ENCODE measurements around the gene OR9Q1. TPM values are rescaled to one million over a fixed set of nuclear protein-coding genes. Genes with fewer than 3 reads are reported as not detected.
A peak's percentile ranks its signal among the peaks of the same experiment; 100 is the strongest.

Gene OR9Q1
- total RNA-seq, 1 experiment from 2014 or later, result not detected

GRCh38 chr11:58057481-58057880 is 33.8 kb downstream of the OR9Q1 start:
- DNase-seq (ENCODE audit: low read depth in 1 of 2, low spot score in 2 of 2), result no peak

DNA sequence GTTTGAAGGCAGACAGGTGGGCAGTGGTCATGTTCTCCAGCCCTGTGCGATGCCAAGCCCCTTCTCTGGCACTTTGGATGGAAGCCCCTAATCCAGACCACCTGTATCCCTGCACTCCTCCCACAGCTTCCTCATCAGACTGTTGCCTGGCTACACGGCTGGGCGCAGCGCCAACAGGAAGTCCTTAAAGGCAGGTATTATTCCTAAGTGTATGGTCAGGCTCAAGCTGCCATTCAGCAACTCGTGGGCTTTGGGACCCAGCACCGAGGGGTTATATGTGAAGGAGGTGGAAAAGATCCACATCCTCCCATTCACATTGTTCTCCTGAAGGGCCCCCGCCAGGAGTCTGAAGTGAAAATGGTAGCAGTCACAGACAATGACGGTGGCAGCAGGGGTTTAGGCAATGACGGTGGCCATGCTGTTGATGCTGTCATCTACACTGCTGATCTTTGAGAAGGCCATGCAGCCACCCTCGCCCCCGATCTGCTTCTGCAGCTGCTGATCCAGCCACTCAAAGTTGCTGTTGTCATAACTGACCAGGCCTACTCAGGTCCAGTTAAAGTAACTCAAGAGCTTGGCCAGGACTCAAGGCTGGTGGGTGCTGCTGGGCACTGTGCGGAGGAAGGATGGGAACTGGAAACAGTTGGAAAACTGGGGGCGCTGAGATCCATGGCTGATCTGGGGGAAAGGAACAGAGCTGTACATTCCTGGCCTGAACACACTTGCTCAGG is 34.8 kb downstream of the OR9Q1 start:
- Histone ChIP-seq H3K27me3 (replicated peaks) (no peaks in the 10 kb centered on the region), H3K4me1 (replicated peaks) (peaks cover 28% of the 10 kb centered on the region), H3K36me3 (no peaks in the 10 kb centered on the region), H3K9me3 (replicated peaks) (no peaks in the 10 kb centered on the region), H3K27ac (peak overlapping the region; percentile 96), H3K4me3 (no peak overlapping the region)
- DNase-seq (ENCODE audit: low read depth in 1 of 2, low spot score in 2 of 2), result no peak

More at GRCh38 chr11:58057481-58057880, 33.8 kb downstream of the OR9Q1 start:
- no peaks in the 10 kb centered on the region for H3K9me3 ChIP-seq (replicated peaks)
- H3K4me1 ChIP-seq (replicated peaks), result peaks cover 28% of the 10 kb centered on the region
- H3K27ac ChIP-seq, result no peak overlapping the region; the same call in 1 of the 2 replicates
- H3K27me3 ChIP-seq (replicated peaks), result no peaks in the 10 kb centered on the region
- no peak overlapping the region for H3K4me3 ChIP-seq
- no peaks in the 10 kb centered on the region for H3K36me3 ChIP-seq

DNA sequence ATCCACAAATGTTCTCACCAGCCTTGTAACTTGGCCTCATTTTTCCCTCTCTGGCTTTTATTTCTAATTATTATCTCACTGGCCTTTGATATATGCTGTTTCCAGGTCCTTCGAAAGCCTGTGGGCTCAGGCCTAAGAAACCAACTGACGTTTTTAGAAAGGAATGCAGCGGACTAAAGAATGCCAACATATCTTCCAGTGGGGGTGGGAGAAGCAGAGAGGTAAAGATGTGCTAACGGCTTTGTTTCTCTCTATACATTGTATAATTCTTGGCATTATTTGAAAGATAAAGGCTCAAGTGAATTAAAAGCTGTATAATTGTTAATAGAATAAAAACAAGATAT is 35.3 kb downstream of the OR9Q1 start:
- Histone ChIP-seq H3K27ac (peak overlapping the region; percentile 96), H3K4me3 (no peak overlapping the region), H3K9me3 (replicated peaks) (no peaks in the 10 kb centered on the region), H3K27me3 (replicated peaks) (no peaks in the 10 kb centered on the region), H3K36me3 (no peaks in the 10 kb centered on the region), H3K4me1 (replicated peaks) (peaks cover 28% of the 10 kb centered on the region)
- DNase-seq (ENCODE audit: low read depth in 1 of 2, low spot score in 2 of 2), result peak; percentile 75 to 89

GRCh38 chr11:58060535-58060934 is 36.9 kb downstream of the OR9Q1 start:
- Histone ChIP-seq H3K27ac (no peak overlapping the region), H3K27me3 (replicated peaks) (no peaks in the 10 kb centered on the region), H3K4me1 (replicated peaks) (peaks cover 28% of the 10 kb centered on the region), H3K36me3 (no peaks in the 10 kb centered on the region), H3K9me3 (replicated peaks) (no peaks in the 10 kb centered on the region), H3K4me3 (no peak overlapping the region)
- no peak for DNase-seq (ENCODE audit: low read depth in 1 of 2, low spot score in 2 of 2)

DNA sequence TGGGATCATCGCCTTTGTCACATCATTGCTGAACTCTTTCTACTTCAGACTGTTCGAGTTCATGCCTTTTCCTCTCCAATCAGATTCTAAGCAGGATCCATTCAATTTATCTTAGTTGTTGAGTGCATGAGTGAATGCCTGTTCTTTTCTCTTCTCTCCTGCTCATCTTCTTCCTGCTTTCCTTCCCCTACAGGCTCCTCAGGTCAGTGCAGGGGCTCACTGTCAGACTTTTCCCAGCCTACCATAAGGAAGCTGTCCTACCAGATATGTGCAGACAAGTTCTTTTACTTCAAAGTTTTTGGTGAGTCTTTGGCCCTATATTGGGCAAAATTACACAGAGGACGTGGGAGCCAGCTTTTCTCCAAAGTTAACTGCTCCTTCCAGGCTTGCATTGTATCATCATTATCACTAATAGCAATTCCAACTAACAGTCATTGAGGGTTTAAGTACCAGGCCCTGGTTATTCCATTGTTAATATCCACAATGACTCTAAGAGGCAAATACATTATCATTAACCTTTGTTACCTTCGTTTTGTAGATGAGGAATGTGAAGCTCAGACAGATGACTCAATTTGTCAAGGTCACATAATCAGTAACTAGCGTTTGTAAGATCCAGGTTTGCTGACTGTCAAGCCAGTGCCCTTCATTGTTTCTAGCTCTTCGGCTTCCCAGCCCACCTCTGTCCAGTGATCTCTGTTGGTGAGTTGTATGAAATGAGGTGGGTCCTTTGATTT is 37.4 kb downstream of the OR9Q1 start:
- Histone ChIP-seq H3K9me3 (replicated peaks) (no peaks in the 10 kb centered on the region), H3K4me3 (no peak overlapping the region), H3K36me3 (no peaks in the 10 kb centered on the region), H3K4me1 (replicated peaks) (peaks cover 28% of the 10 kb centered on the region), H3K27me3 (replicated peaks) (no peaks in the 10 kb centered on the region), H3K27ac (no peak overlapping the region)
- peak in 1 of 2 experiments; percentile 11 for DNase-seq (ENCODE audit: low read depth in 1 of 2, low spot score in 2 of 2)

DNA sequence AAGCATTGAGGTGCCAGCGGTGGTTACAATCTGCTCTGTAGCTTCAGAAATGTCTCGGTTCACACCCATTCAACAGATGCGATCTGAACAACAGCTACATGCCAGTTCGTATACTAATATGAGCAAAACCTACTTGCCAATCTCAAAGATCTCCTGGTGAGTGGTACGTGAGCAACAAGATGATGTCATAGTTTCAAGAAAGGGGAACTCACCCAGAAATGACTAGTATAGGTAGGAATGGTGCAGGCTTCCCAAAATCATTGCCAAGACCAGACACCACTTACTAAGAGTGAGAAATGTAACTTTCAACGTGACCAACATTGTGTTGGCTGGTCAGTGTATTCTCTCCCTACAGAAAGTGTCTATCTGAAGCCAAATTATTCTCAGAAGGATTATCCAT is 38.1 kb downstream of the OR9Q1 start:
- no peaks in the 10 kb centered on the region for H3K36me3 ChIP-seq
- no peaks in the 10 kb centered on the region for H3K9me3 ChIP-seq (replicated peaks)
- peaks cover 28% of the 10 kb centered on the region for H3K4me1 ChIP-seq (replicated peaks)
- DNase-seq (ENCODE audit: low read depth in 1 of 2, low spot score in 2 of 2), result no peak
- H3K27me3 ChIP-seq (replicated peaks), result no peaks in the 10 kb centered on the region
- no peak overlapping the region for H3K27ac ChIP-seq
- H3K4me3 ChIP-seq, result no peak overlapping the region

DNA sequence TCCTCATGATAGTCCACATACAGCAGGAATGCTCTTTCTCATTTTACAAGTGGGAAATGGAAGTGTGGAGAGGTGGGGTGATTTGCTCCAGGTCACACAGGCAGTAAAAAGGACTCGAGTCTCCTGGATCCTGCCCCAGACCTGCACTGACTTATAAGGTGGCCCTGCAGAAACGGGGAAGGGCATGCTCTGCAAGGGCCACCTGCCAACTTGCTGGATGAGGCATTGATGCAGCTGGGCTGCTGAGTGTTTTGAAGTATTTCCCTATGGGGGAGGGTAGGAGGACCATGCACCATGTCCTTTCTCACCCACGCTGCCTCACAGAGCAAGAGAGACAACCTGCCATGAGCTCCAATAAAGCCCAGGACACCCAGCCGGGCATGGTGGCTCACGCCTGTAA is 44.0 kb downstream of the OR9Q1 start:
- no peak overlapping the region for H3K27ac ChIP-seq
- DNase-seq (ENCODE audit: low read depth in 1 of 2, low spot score in 2 of 2), result no peak
- H3K9me3 ChIP-seq (replicated peaks), result no peaks in the 10 kb centered on the region
- no peaks in the 10 kb centered on the region for H3K4me1 ChIP-seq (replicated peaks)
- H3K27me3 ChIP-seq (replicated peaks), result no peaks in the 10 kb centered on the region
- no peaks in the 10 kb centered on the region for H3K36me3 ChIP-seq
- no peak overlapping the region for H3K4me3 ChIP-seq

- DNase-seq (ENCODE audit: low read depth in 1 of 2, low spot score in 2 of 2), result no peak
- H3K4me3 ChIP-seq, result no peak overlapping the region
- no peaks in the 10 kb centered on the region for H3K36me3 ChIP-seq
- no peaks in the 10 kb centered on the region for H3K4me1 ChIP-seq (replicated peaks)
- H3K9me3 ChIP-seq (replicated peaks), result no peaks in the 10 kb centered on the region
- no peak overlapping the region for H3K27ac ChIP-seq
- no peaks in the 10 kb centered on the region for H3K27me3 ChIP-seq (replicated peaks)
Measured at GRCh38 chr11:58068655-58069054, 45.0 kb downstream of the OR9Q1 start.

- no peaks in the 10 kb centered on the region for H3K36me3 ChIP-seq
- H3K4me3 ChIP-seq, result no peak overlapping the region
- H3K9me3 ChIP-seq (replicated peaks), result no peaks in the 10 kb centered on the region
- DNase-seq (ENCODE audit: low read depth in 1 of 2, low spot score in 2 of 2), result no peak
- H3K4me1 ChIP-seq (replicated peaks), result no peaks in the 10 kb centered on the region
- H3K27me3 ChIP-seq (replicated peaks), result no peaks in the 10 kb centered on the region
- no peak overlapping the region for H3K27ac ChIP-seq
Measured at GRCh38 chr11:58070585-58070984, 46.9 kb downstream of the OR9Q1 start.

DNA sequence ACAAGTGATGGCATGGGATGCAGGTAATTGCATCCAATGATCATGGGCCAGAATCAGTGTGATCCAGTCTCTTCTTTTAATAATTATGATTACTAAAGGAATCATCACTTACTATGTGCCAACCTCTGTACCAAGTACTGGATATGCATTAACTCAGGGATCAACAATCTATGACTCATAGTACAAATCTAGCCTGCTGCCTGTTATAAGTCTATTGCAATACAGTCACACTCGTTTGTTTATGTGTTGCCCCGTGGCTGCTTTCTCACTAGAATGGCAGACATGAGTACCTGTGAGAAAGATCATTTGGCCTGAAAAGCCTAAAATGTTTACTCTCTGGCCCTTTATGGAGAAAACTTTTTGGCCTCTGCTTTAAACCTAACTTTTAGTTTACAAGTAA is 52.1 kb downstream of the OR9Q1 start:
- no peaks in the 10 kb centered on the region; the same call in 1 of the 2 replicates for H3K27me3 ChIP-seq (replicated peaks)
- DNase-seq (ENCODE audit: low read depth in 1 of 2, low spot score in 2 of 2), result no peak
- H3K4me3 ChIP-seq, result no peak overlapping the region

DNA sequence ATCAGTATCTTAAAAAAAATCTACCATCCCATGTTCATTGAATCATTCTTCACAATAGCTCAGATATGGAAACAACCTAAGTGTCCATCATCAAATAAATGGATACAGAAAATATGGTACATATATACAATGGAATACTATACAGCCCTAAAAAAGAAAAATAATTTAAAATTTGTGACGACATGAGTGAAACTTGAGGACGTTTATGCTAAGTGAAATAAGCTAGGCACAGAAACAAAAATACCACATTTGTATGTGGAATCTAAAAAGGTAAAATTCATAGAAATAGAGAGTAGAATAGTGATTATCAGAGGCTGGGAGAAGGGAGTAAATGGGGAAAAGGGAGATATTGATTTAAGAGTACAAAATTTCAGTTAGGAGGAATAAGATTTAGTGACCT is 62.8 kb downstream of the OR9Q1 start:
- Histone ChIP-seq H3K4me3 (no peak overlapping the region), H3K4me1 (replicated peaks) (no peaks in the 10 kb centered on the region), H3K36me3 (no peaks in the 10 kb centered on the region), H3K27ac (no peak overlapping the region), H3K9me3 (replicated peaks) (no peaks in the 10 kb centered on the region), H3K27me3 (replicated peaks) (no peaks in the 10 kb centered on the region)
- DNase-seq (ENCODE audit: low read depth in 1 of 2, low spot score in 2 of 2), result no peak

More for the DNA sequence above, 52.1 kb downstream of the OR9Q1 start:
- H3K36me3 ChIP-seq, result no peaks in the 10 kb centered on the region
- H3K27ac ChIP-seq, result no peak overlapping the region
- H3K9me3 ChIP-seq (replicated peaks), result no peaks in the 10 kb centered on the region
- H3K4me1 ChIP-seq (replicated peaks), result no peaks in the 10 kb centered on the region

DNA sequence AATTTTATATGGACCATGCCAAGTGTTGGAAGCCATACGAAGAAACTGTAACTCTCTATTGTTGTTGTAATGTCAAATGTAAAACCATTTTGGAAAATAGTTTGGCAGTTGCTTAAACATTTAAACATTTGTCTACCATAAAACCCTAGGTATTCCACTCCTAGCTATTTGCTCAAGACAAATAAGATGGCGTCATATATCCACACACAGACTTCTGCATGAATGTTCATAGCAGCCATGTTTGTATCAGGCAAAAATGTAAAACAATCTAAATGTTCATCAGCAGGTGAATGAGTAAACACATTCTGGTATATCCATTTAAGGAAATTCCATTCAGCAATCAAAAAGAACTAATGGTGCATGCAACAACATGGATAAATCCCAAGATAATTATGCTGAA is 73.8 kb downstream of the OR9Q1 start:
- Histone ChIP-seq H3K36me3 (no peaks in the 10 kb centered on the region), H3K27ac (no peak overlapping the region), H3K4me3 (no peak overlapping the region), H3K9me3 (replicated peaks) (no peaks in the 10 kb centered on the region), H3K27me3 (replicated peaks) (no peaks in the 10 kb centered on the region), H3K4me1 (replicated peaks) (no peaks in the 10 kb centered on the region)
- DNase-seq (ENCODE audit: low read depth in 1 of 2, low spot score in 2 of 2), result no peak

- Histone ChIP-seq H3K4me1 (replicated peaks) (no peaks in the 10 kb centered on the region), H3K27me3 (replicated peaks) (no peaks in the 10 kb centered on the region; the same call in 1 of the 2 replicates), H3K4me3 (no peak overlapping the region), H3K27ac (no peak overlapping the region), H3K9me3 (replicated peaks) (no peaks in the 10 kb centered on the region), H3K36me3 (no peaks in the 10 kb centered on the region)
- no peak for DNase-seq (ENCODE audit: low read depth in 1 of 2, low spot score in 2 of 2)
Measured at GRCh38 chr11:58121096-58121495, 97.4 kb downstream of the OR9Q1 start.

DNA sequence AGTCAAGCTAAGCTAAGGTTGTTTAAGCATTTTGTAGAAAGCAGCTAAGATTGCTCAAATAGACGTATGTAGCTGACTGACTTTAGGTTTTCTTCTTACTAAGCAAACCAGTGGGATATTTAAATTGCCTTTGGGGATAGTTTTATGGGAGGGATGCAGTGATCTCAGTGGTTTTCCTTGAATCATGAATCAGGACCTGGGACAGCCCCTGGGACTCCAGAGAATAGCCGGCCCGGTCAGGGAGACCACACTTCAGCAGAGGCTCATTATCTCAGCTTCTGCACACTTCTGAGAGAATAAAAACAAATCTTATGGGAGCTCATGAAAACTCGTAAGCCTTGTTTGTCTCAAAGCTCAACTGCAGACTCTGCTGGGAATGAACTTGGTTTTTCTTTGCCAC is 101.8 kb downstream of the OR9Q1 start, which contains the start of gene OR9I1:
Gene OR9I1, minus strand, starts transcription at position 62 of the 400 bp plus-strand sequence. CDS start 6,086 bp downstream, outside the sequence.
- Histone ChIP-seq H3K4me1 (replicated peaks) (no peaks in the 10 kb centered on the region), H3K9me3 (replicated peaks) (no peaks in the 10 kb centered on the region), H3K27me3 (replicated peaks) (no peaks in the 10 kb centered on the region; the same call in 1 of the 2 replicates), H3K4me3 (no peak within 1 kb of the TSS), H3K27ac (no peak within 1 kb of the TSS), H3K36me3 (no peaks in the 10 kb centered on the region)
- DNase-seq (ENCODE audit: low read depth in 1 of 2, low spot score in 2 of 2), result no peak

Measured in SJSA1 (cell line).